Urinary bladder (tissue), 4 donors: ENCODE measurements around the gene HEATR5A. TPM values are rescaled to one million over a fixed set of nuclear protein-coding genes. Genes with fewer than 3 reads are reported as not detected.
"Not testable (repeated sequence)": the region's sequence is repeated elsewhere in the genome, so short reads cannot be mapped to it uniquely, and the experiment has no call there.

Experiments
- DNase-seq: peaks from one replicate; pipeline ENCODE4 v3.0.0-alpha.2; 2015; ENCODE audit errors: extremely low spot score
- H3K27ac ChIP-seq: one replicate; pipeline ENCODE4 v1.5.1; 2013; ENCODE audit warnings: low read depth, mild to moderate bottlenecking, moderate library complexity
- H3K36me3 ChIP-seq: one replicate; pipeline ENCODE4 v1.6.1; 2013; ENCODE audit warnings: mild to moderate bottlenecking, moderate library complexity; ENCODE audit not compliant: insufficient read depth
- H3K4me1 ChIP-seq: one replicate; pipeline ENCODE4 v1.6.1; 2013; ENCODE audit warnings: mild to moderate bottlenecking, moderate library complexity; ENCODE audit not compliant: insufficient read depth
- H3K4me3 ChIP-seq: one replicate; pipeline ENCODE4 v1.5.1; 2013; ENCODE audit warnings: low read depth, low read length
- WGBS: extraction: QIAGEN DNeasy Blood & Tissue Kit; methylation state at CpG from one replicate; pipeline ENCODE4 v1.1.7; 2013; 5-methylcytosine and 5-hydroxymethylcytosine counted together
- polyA plus RNA-seq: library from polyadenylated mRNA; stranded (reverse); fragments of 200-250 nt; gene quantifications from one replicate; pipeline ENCODE4 v1.2.3, GENCODE V29; 2013
- total RNA-seq: library from RNA; depleted of rRNA; stranded (reverse); fragments of >200 nt; gene quantifications from one replicate; pipeline ENCODE4 v1.2.3, GENCODE V29; 2014
- donor health status: healthy with polysubstance abuse.
- donor health status: healthy.

The HEATR5A gene
- total and polyA plus RNA-seq, 2 donors = 12.0 to 74.8 TPM

DNA sequence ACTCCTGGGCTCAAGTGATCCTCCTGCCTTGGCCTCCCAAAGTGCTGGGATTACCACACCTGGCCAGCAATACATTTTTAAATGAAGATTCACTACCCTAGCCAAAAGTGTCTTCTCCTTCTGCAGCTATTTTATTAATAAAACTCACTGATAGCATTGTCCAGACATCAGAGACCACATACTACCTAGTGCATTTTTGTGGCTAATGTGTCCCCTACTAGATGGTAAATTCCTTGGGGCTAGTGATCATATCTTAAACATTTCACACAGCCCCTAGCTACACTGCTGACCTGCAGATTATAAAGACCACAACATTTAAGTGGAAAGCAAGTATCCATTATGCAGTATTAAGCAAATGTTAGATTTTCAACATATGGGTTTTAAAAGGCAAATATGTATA is 19.9 kb upstream of the HEATR5A start:
- Histone ChIP-seq H3K4me1 (no peaks in the 10 kb centered on the region), H3K27ac (no peak overlapping the region), H3K36me3 (no peaks in the 10 kb centered on the region), H3K4me3 (no peak overlapping the region)
- DNase-seq = no peak

DNA sequence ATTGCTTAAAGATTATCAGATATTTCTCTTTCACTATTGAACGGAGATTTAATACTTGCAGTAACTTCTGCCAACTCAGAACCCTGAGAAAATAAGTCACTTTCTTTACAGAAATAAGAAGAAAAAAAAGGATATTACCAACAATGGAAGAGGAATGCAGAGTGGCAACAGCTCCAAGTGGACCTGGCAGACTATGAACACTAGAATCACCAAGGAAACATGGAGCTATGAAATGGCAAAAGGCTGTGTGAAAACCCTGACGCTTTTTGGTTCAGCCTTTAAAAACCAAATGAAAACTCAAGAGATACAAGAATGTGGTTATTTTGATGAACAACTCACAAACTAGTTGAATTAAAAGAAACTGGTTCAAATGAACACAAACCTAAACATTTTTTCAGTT is 19.2 kb upstream of the HEATR5A start:
- no peaks in the 10 kb centered on the region for H3K4me1 ChIP-seq
- H3K27ac ChIP-seq = no peak overlapping the region

DNA sequence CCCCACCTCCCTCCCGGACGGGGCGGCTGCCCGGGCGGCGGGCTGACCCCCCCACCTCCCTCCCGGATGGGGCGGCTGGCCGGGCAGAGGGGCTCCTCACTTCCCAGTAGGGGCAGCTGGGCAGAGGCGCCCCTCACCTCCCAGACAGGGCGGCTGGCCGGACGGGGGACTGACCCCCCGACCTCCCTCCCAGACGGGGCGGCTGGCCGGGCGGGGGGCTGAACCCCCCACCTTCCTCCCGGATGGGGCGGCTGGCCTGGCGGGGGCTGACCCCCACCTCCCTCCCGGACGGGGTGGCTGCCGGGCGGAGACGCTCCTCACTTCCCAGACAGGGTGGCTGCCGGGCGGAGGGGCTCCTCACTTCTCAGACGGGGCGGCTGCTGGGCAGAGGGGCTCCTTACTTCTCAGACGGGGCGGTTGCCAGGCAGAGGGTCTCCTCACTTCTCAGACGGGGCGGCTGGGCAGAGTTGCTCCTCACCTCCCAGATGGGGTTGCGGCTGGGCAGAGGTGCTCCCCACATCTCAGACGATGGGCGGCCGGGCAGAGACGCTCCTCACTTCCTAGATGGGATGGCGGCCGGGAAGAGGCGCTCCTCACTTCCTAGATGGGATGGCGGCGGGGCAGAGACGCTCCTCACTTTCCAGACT is 16.8 kb upstream of the HEATR5A start:
- not testable (repeated sequence) for H3K27ac ChIP-seq, DNase-seq, H3K4me3 ChIP-seq, H3K4me1 ChIP-seq, H3K36me3 ChIP-seq
- 92% methylated on average over 35 of the region's 45 CpGs for WGBS

More for the DNA sequence above, 19.2 kb upstream of the HEATR5A start:
- no peaks in the 10 kb centered on the region for H3K36me3 ChIP-seq
- no peak for DNase-seq
- no peak overlapping the region for H3K4me3 ChIP-seq
- WGBS = 77% methylated on average over 2 of the region's 2 CpGs

DNA sequence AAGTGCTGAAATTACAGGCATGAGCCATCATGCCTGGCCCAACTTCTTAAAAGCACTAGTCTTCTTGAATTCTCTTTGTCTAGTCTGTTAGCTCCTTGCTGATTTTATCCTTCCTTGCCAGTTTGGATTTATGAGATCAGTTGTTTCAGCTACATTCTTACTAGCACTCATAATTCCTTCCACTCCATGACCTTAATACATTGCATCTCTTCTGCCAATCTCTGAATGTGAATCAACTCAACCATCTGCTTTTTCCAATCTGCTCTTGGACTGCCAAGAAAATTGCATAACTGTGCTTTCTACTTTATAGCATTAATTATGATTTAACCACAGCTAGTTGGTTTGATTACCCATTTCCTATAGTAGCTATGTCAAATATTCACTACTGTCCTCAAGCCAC is 14.9 kb upstream of the HEATR5A start:
- H3K4me3 ChIP-seq = no peak overlapping the region
- no peak for DNase-seq
- no peaks in the 10 kb centered on the region for H3K4me1 ChIP-seq
- H3K27ac ChIP-seq = no peak overlapping the region
- no peaks in the 10 kb centered on the region for H3K36me3 ChIP-seq

- no peaks in the 10 kb centered on the region for H3K4me1 ChIP-seq
- H3K4me3 ChIP-seq = no peak overlapping the region
- 97% methylated on average over 11 of the region's 11 CpGs for WGBS
- no peak overlapping the region for H3K27ac ChIP-seq
- no peak for DNase-seq
- H3K36me3 ChIP-seq = no peaks in the 10 kb centered on the region
Observed at GRCh38 chr14:31430634-31431264, 10.4 kb upstream of the HEATR5A start.

DNA sequence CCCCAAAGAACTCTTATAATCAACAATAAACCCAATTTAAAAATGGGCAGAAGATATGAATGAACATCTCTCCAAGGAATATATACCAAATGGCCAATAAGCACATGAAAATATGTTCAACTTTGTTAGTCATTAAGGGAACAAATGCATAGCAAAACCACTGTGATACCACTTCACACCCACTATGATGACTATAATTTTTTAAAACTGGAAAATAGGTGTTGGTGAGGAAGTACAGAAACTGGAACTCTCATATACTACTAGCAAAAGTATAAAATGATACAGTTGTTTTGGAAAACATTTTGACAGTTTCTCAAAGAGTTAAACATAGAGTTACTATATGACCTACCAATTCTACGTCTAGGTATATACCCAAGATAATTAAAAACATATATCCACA is 9.4 kb upstream of the HEATR5A start:
- H3K4me1 ChIP-seq = no peaks in the 10 kb centered on the region
- DNase-seq = no peak
- 85% methylated on average over 1 of the region's 1 CpG for WGBS
- H3K27ac ChIP-seq = no peak overlapping the region
- H3K36me3 ChIP-seq = no peaks in the 10 kb centered on the region
- no peak overlapping the region for H3K4me3 ChIP-seq

DNA sequence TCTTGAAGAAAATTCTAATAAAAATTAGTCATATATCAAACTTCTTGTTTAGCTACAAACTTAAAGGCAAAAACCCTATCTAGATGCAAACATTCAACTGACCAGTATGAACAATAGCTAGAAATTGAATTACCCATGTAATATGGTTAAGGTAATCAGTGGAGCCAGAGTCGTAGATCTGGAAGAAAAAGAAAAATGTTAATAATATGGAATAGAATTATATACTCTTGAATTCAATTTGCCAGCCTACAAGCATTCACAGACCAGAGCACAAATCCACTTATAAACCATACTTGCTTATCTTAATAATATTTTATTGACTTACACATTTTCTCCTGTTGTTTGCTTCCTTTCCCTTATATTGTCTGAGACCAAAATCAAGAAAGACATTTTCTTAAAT is 7.7 kb upstream of the HEATR5A start:
- Histone ChIP-seq H3K4me1 (no peaks in the 10 kb centered on the region), H3K27ac (no peak overlapping the region), H3K4me3 (no peak overlapping the region), H3K36me3 (no peaks in the 10 kb centered on the region)
- WGBS = 95% methylated on average over 1 of the region's 1 CpG
- no peak for DNase-seq

DNA sequence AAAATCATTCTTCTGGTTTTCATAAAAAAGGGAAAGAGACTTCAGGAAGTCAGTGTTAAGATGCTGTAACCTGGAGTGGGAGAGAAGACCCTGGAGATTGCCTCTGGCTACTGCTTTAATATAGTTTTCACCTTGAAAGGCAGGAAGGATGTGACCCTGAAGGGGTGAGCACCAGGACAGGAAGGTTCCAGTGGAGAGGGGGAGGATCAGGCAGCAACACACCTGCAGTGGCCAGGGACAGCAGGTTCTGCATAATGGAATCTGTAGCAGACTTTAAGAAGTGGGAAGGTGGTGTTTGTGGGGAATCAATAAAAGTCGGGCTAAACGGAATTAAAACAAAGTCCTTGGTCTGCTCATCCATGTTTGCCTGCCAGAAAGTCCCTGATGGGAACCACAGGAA is 6.3 kb upstream of the HEATR5A start:
- Histone ChIP-seq H3K27ac (no peak overlapping the region), H3K4me1 (no peaks in the 10 kb centered on the region), H3K36me3 (no peaks in the 10 kb centered on the region), H3K4me3 (no peak overlapping the region)
- WGBS = 72% methylated on average over 2 of the region's 2 CpGs
- no peak for DNase-seq

- H3K36me3 ChIP-seq = no peaks in the 10 kb centered on the region
- DNase-seq = no peak
- no peaks in the 10 kb centered on the region for H3K4me1 ChIP-seq
- H3K4me3 ChIP-seq = no peak overlapping the region
- no peak overlapping the region for H3K27ac ChIP-seq
Observed at GRCh38 chr14:31425905-31426304, 5.6 kb upstream of the HEATR5A start.

- Histone ChIP-seq H3K4me1 (no peaks in the 10 kb centered on the region), H3K4me3 (no peak overlapping the region), H3K27ac (no peak overlapping the region), H3K36me3 (no peaks in the 10 kb centered on the region)
- DNase-seq = no peak
- 84% methylated on average over 5 of the region's 5 CpGs for WGBS
Observed at GRCh38 chr14:31421200-31421599, 850 bp upstream of the HEATR5A start.

DNA sequence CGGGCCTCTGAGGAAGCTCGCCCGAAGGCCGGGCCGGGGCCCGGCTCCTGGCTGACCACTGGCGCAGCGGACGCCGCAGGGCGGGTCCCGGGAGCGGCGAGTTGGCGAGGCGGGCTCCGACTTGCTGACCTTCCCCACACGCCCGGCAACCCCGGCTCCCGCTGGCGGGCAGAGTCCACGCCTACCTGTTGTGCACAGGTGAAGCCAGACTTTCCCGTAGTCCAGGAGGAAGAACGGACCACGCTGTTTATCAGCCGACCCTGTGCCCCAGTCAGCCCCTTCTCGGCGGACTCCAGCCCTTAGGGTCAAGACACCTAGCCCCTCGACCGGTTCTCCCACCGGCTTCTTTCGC is 407 bp downstream of the HEATR5A start:
- DNase-seq = no peak
- H3K36me3 ChIP-seq = no peaks in the 10 kb centered on the region
- H3K27ac ChIP-seq = peak overlapping the region; percentile 53
- no peaks in the 10 kb centered on the region for H3K4me1 ChIP-seq
- under 1% methylated on average over 33 of the region's 33 CpGs for whole genome bisulfite sequencing
- peak overlapping the region; percentile 86 for H3K4me3 ChIP-seq

DNA sequence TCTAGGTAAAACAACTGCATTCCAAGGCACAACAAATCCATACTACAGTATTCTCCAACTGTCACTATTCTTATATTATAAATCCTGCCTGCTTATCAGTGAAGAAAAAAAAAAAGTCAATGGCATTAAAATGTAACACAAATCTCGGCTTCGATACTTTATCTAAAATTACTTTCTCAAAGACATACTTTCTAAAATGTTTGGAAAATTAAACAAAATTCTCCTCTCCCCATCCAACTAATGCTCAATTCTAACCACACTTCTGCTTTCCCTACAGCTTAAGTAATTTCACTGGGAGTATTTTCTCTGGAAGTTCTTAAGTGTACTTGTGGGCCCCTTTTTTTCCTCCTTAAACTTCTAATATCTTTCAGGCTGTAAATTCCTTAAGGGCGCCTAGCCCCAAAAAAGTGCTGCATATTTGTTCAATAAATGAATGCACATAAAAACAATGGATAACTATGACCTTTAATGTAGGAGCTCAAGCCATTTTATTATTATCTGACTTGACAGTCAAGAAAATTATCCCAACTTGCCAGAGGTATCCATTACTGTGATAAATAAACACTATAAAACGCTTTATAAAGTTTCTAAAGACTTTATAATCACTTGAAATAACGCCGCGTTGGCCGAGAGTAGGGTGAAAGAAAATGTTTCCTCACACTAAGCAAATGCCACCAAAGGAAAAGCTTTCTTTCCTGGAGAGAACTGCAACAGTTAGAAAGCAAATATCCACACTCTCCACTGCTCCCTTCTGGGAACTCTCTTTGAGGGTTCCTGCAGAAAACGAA is 977 bp downstream of the HEATR5A start:
- 5% methylated on average over 9 of the region's 9 CpGs for WGBS
- DNase-seq = no peak
- peak overlapping the region; percentile 86 for H3K4me3 ChIP-seq
- no peaks in the 10 kb centered on the region for H3K4me1 ChIP-seq
- H3K27ac ChIP-seq = peak overlapping the region; percentile 53
- H3K36me3 ChIP-seq = no peaks in the 10 kb centered on the region

DNA sequence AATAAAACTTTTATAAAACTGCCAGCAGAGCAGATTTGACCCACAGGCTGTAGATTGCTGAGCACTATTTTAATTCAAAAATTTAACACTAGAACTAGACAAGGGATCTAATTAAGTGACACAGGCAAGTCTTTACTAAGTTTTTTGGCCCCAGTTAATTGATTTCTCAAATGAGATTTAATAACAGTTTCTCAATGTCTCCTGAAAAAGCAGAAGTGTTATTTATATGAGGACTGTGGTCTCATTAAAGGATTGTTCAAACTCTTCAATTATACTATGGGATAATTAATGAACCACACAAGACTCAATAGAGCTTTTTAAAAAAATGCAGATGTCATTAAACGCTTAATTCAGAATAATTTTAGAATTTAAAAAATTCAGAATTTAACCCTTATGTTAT is 1.9 kb downstream of the HEATR5A start:
- 45% methylated on average over 1 of the region's 1 CpG for WGBS
- Histone ChIP-seq H3K4me3 (no peak overlapping the region), H3K27ac (no peak overlapping the region), H3K4me1 (no peaks in the 10 kb centered on the region), H3K36me3 (no peaks in the 10 kb centered on the region)
- DNase-seq = no peak

DNA sequence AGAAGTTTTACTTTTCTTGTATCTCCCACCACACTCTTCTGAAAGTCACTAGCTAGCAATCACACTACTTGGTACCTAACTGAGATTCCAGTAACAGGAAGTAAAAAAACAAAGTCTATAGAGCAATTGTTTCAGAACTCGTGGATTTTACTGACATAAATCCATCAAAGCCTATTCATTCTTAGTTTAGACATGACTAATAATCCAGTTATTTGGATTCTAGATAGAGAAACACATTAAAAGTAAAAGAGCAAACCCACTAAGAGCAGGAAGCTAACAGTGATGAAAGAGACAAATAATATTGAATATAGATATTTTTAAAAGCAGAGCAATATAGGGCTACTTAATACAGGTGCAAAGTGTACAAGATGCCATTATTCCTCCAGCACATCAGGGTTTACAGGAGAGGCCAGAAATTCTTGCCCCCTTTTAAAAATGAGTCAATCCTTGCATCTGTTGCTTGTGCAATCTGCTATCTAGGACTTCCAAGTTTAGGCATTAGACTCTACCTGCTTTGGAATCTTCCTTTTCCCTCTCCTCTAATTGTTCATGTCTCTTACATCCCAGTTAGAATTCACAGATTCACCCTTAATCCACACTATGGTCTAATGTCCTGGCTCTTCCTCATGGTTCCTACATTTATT is 6.0 kb downstream of the HEATR5A start:
- no peak overlapping the region for H3K4me3 ChIP-seq
- DNase-seq = no peak
- no peaks in the 10 kb centered on the region for H3K36me3 ChIP-seq
- no peaks in the 10 kb centered on the region for H3K4me1 ChIP-seq
- WGBS = 43% methylated on average over 1 of the region's 1 CpG
- H3K27ac ChIP-seq = no peak overlapping the region
